Activated effector memory CD4-positive, alpha-beta T cell treated with anti-CD3 and anti-CD28 coated beads, Interleukin-2, amount 50 U/mL, for 16 hours (primary cell): Measurements from ENCODE around the gene TPP2.
A peak's percentile ranks its signal among the peaks of the same experiment; 100 is the strongest.

Experiments
- DNase-seq: peaks from one replicate; pipeline ENCODE4 v3.0.0-alpha.2; 2020

TPP2 gene

DNA sequence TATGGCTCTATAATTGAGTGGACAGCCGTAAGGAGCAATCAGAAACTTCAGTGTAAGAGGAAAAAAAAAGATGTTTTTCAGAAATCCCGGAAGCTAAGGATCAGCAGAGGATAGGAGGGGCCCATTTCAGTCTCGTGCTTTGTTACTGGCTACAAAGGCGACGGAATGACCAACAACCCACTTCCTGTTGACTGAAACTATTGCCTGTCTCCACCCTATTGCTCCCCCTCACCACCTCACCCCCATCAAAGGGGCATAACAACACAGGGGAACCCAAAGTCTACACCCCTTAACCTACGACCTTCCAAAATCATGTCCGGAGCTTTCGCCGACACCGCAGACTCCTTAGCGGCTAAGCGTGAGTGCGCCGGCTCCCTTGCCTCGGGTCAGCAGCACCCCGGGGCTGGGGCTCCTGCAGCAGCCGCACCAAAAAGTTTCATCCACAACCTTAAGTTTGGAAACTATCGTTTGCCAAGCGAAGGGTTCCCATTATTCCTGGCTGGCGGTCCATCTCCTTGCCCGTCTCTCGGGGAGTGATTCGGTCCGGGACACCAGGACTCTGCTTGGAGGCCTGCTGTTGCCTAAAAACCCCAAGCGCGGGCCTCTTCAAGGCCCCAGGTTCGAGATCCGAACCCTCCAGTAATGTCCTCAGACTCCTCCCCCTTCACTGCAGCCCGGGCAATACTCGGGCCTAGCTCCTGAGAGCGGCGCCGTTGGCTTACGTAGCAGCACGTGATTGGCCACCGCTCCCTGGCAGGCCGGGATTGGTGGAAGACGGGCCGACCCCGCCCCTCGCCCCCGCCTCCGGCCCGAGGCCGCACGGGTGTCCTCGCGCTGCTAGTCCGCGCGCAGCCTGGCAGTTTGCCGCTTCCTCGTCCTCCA is at the start of gene TPP2:
TSS of gene TPP2 (plus strand) at position 840 of the 882 bp plus-strand sequence. CDS start 53 bp downstream, outside the sequence.
- peak; percentile 99 for DNase-seq

DNA sequence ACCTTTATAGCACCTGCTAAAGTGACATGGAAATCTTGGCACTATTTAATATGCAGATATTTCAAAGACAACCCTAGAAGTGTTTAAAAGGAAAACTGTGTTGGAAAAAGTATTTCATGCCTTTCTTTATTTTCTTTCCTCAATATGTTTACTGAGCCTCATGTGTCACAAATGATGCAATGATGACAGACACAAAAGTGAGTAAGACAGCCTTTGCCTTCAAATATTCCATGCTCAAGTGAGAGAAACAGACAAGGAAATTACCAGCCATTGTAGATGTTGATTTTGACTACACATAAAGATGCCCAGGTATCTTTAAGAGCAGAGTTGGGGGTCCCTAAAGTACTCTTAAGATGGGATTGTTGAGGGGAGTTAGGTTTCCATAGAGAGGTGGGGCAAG is 48.0 kb upstream of the TPP2 start:
- no peak for DNase-seq

DNA sequence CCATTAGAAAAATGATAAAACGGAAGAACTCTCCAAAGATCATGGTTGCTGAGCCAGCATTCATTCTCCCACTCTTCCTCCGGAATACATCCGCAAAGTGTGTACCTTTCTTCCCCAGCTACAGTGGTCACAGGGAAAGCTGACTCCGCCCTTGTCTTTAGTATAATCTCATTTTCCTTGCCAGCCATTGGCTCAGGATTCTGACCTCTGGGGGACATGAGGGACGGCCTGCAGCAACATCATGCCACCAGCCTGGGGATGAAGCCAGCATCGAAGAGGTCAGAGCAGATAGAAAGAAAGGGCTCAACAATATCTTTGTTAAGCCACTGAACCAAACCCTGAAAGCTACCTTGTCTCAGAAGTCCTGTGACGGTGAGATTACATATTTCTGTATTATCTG is 46.3 kb upstream of the TPP2 start:
- DNase-seq = no peak

DNA sequence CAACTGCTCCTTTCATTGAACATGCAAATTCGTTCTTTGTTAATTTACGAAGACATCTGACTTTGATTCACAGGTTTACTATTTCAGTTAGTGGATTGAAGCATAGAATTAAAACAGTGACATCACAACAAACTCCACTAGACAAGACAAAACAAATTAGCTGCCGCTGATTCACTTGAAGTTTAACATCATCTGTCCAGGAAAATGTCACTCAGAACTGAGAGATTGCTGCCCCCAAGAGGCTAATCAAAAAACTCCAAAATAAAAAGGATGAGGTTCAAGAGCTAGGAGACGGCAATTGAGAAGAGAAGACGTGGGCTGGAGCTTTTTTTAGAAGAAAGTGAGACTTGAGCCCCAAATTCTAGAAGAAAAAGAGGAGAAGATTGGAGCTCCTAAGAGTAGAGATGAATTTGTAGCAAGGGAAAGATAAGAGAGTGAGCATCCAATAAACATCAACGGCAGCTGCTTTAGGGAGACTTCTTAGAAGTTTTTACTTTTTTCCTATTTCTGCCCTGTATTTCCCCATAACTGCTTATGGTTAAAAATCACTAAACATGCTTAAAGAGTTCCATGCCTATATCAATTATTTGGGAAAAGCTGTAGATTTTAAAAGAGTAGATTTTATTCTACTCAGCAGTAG is 40.8 kb upstream of the TPP2 start:
- DNase-seq = no peak

DNA sequence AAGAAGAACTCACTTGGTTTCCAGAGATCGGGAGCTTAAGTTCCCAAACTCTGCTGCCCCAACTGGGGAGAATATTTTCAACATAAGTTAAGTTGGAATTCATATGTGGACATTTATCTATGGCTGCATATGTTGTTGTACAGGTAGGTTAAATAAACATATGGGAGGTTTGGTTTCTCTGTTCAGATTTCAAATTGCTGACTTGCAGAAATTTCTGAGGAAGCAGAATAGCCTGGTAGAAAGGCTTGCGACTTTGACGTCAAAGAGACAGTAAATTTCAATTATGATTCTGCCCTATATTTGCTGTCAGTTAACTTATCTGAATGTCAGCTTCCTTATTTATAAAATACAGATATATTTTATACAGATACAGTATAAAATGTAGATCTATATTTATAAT is 40.0 kb upstream of the TPP2 start:
- DNase-seq = no peak

DNA sequence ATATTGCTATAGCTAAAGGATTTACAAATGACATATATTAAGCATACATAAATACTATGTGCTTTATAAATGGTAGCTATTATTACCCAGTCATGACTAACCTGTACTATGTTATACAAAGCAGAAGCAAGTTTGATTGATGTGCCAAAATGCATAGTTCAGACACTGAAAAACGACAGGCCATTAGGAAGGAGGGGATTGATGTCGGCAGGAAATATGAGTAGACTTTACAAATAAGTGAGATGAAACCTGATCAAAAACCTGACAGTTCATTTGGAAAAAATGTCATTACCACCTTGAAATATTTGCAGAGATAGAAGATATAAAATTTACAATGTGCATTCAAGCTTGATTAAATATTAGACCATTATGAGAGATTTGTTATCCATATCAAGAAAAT is 38.8 kb upstream of the TPP2 start:
- DNase-seq = no peak

DNA sequence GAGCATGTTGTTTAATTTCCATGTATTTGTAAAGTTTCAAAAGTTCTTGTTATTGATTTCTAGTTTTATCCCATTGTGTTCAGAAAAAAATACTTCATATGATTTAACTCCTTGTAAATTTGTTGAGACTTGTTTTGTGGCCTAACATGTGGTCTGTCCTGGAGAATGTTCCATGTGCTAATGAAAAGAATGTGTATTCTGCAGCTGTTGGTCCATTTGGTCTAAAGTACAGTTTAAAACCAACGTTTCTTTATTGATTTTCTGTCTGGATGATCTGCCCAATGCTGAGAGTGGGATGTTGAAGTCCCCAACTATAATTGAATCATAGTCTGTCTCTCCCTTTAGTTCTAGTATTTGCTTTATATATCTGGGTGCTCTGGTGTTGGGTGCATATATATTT is 34.9 kb upstream of the TPP2 start:
- DNase-seq = no peak

DNA sequence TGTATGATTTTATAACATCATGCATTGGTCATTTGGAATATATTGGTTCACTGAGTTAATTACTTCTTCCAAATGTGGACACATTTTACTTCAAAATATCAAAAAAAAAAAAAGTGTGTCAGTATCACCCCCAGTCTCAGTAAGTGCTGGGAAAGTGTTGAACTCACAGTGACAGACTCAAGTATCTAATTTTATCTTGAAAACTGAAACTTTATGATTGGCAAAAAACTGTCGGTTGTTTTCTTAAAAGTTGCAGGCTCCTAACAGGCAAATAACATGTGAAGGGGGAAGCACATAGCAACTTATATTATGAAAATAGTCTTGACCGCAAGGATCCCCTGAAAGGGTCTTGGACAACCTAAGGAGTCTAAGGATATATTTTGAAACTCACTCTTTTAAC is 33.5 kb upstream of the TPP2 start:
- DNase-seq = no peak

DNA sequence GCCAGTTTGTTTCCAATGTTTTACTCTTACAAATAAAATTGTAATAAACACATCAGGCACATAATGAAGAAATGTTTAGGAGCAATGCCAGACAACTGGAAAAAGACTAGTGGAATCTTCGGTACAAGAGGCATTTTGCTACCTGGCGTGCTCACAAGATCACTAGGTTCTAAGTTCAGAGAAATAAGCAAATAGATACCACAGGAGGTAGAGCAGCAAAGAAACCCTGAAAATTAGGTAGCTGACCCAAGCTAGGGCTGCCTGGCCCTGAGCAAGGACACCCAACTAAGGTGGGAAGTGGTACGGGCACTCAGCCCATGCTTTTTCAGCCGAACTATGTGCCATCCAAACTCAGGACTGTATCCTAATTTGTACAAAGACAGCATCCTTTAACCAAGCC is 32.2 kb upstream of the TPP2 start:
- no peak for DNase-seq

DNA sequence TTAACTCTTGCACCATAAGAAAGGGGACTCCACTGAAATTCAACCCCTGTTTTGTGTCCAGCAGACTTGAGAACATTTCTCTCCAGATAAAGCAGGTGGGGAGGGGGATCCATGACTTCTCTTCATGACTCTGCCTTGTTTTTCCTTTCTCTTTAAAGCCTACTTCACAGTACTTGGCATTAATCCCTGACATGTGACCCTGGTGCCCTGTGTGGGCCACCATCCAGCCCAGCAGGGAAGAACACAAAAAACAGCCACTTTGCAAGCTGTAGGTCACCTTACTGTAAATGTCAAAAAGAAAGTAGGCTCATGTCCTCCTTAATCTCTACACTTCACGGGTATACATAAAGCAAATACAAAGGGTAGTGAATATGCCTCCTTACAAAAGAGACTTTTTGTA is 30.3 kb upstream of the TPP2 start:
- DNase-seq = no peak

DNA sequence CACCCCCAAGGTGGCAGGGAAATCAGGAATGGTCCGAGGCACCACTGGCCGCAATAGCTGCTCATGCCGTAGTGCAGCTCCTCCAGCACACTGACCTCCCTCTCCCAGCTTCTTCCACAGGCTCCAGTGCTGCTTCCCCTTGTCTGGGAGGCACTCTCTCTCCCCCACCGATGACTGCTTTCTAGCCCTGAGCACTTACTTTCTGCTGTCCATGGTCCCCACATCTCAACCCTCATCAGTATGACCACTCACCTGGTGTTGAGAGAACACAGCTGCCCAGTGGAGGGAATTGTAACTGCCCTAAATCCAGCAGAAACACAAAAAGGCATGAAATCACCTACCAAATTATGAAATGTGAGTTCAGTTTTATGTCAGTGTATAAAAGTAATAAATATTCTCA is 28.9 kb upstream of the TPP2 start:
- no peak for DNase-seq

DNA sequence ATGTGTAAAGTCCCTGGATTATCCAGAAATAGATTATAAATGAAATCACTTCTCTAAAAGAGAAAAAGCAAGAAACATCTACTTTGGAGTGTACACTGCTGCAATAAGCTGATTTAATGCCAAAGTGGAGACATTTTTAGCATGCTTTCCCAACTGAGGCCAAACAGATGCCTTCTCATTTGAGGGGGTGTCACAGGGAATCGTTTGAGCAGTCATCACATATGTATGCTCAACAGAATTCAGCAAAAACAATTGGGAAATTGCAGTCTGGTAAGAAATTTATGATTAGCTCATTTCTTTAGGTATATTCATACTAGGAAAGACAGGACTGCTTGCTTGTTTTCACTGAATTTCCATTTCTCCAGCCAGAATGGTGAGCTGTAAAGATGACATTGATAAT is 27.3 kb upstream of the TPP2 start:
- no peak for DNase-seq

DNA sequence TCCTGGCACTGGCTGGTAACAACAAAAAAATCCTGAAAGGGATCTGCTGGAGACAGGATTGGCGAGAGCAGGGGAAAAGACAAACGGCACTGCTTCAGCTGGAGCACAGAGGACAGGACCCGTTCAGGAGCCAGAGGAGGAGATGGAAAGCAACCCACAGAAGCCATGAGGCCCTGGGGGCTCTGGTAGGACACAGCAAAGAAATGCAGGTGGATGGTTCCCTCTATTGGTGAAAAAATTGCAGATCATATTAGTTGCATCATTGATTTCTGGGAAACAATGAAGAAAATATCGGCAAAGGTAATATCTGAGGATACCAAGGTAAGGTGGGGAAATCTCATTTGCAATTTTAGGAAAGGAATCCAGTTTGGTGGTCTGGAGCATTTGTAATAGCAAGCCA is 25.7 kb upstream of the TPP2 start:
- no peak for DNase-seq

DNA sequence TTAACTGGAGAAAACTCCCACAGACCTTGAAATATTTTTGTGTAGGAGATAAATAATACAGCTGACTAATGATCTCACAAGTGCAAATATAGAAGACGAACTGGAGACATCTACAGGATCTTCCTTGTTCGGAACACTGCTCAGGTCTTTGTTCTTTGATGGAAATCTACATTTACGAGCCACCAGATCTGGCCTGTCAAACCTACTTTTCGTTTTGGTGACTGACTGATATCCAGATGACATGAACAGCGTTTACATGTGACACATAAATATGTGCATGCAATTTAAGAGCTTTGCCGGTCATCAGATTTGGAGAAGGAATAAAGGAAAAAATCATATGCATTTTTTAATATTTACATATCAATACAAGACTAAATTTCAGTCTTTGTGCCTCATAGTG is 24.5 kb upstream of the TPP2 start:
- no peak for DNase-seq

DNA sequence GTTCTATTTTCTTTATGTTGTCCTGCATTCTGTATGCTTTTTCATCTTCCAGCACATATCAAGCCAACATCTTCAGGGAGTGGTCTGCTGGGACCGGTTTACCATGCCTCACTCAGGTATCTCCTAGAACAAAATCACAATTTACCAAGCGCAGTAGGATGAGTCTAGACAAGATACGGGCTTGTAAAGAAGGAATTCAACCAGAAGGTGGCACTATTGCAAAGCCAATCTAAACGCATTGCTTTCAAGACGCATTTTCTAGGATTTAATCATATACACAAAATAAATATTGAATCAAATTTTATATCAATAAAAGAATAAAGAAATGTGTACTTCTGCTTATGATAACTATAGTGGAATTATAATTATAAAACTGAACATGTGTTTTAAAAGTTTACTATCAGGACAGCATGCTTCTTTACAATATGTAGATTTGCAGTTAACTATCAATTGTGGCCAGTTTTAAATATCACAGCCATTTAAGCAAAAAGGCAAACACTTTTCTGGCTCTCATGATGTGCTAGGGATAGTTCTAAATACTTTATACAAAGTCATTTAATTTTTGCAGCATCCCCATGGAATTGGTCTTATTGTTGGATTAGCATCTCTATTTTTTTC is 16.1 kb upstream of the TPP2 start:
- no peak for DNase-seq

DNA sequence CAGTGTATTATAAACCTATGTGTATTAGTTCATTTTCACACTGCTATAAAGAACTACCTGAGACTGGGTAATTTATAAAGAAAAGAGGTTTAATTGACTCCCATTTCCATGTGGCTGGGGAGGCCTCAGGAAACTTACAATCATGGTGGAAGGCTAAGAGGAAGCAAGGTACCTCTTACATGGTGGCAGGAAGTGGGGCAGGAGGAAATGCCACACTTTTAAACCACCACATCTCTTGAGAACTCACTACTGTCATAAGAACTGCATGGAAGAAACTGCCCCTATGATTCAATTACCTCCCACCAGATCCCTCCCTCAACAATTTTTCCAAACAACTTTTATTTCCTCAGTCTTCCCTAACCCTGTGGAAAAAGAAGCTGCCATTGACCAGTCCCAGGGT is 14.5 kb upstream of the TPP2 start:
- no peak for DNase-seq

DNA sequence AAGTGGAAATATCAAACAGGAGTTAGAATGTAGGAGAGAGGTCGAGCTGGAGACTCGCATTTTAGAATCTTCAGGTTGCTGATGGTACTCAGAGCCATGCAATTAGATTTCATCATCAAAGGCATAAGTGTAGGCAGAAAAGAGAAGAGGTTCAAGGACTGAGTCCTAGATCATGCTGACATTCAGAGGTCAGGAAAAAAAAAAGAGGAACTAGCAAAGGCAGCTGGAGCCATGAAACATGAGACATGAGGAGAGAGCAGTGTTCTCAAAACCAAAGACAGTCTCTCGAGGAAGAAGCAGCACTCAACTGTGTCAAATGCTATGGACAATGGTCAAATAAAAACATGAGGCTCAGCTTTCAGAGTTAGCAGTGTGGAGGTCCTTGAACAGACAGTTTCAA is 12.4 kb upstream of the TPP2 start:
- DNase-seq = no peak

DNA sequence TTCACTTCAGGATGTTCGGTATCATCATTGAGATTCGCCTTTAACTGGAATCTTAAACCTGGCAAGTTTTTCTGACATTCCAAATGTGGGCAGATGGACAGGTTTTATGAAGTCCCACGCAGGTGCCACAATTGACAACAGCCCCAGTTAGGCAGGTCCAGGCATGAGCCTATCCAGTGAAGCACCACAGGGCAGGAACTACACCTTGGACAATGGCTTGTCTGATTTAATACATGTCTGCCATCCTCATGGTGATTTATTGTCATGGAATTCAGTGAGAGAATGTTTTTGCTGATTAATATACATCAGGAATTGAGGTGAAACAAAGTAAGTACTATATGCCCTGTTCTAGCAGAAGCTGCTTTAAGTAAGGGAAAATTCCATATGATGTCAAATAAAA is 10.2 kb upstream of the TPP2 start:
- no peak for DNase-seq

DNA sequence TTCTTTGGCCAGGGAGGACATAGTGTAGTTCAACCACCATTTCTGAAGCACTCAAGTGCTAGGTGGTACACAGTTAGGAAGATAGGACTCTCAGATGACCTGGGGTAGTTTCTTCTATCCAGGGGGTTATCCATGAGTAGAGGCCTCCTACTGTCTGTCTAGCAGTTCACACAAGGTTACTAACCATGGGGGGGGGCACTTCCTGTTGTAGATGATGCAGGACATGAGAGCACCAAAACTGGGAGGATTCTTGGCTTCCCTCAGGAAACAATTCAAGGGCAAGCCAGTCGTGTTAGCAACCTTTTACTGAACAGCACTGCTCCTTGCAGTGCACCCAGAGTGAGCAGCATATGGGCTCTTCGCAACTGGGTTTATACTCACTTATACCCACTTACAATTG is 8.9 kb upstream of the TPP2 start:
- no peak for DNase-seq

DNA sequence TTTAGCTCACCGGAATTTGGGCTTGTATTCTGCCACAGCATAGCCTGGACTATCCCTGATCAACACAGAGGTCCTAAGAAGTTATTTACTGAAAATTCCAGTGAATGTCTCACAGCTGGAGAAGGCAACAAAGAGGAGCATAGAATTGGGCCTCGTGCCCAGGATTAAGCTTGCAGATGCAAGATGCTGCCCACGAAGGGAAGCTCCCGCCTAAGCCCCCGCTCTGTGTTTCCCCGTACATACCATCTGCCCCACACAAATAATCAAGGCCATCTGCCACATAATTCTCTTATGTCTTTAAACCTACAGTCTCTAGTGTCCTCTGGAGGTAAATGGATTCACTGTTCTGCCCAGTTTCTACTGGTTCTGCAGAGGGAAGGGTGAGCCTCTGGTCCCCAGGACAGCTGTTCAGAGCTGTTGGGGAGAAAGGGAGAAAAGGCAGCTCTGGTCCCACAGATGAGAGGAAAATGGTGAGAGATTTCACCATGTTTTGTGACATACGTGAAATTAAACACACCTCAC is 7.4 kb upstream of the TPP2 start:
- no peak for DNase-seq

DNA sequence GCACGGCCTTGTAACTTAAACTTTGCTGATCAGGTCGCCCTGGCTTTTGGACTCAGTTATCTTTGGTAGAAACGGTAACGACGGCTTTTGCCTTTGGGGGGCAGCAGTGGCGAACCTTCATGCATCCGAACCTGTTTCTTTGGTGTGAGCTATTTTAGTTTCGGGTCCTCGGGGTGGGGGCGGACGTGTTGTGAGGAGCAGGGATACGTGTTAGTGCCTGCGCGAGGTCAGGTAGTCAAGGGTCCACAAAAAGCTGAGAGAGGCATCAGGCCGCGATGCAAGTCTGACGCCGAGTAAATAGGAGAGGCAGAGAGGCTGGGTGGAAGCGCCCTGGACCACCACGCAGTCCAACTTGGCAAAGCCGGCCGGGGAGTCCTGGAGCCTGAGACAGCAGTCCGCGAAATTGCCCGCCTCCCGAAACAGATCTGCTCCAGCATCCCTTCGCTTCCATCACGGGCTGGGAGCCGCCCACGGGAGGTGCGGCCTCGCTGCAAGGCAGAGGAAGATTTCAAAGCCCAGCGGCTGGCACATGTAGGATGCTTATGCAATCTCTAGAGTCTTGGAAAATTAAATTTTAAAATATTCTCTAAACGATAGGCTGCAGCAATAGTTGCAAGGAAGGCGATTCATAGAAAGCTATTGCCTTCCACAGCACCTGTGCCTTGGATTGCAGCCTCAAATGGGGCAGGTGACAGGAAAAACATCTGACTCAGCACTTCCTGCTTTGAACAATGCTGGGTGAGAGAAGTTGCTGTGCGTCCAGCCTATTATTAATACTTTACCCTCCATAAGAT is 4.6 kb upstream of the TPP2 start:
- peak; percentile 92 for DNase-seq

DNA sequence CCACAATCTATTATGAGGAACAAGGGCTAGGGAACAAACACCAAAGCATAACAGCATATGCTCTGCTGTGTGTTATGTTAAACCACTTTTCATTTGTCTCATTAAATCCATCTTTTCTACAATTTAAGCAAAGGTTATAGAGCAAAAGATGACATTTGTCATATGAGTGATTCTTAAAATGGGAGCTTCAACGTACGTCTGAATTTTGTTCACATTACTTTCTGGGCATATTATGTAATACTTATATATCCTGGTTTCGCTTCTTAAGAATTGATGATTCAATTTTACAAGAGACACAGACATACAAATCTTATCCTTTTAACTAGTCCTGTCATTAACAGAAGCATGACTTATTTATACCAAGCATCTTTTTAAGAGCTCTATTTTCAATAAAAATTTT is 3.3 kb upstream of the TPP2 start:
- no peak for DNase-seq
